HG02870 (cell line): ENCODE measurements around the gene RBM8A.

ENCODE experiments used
- ATAC-seq: cut with Tn5 transposase; IDR thresholded peaks from one replicate; pipeline ENCODE4 v1.9.1; 2021; ENCODE audit warnings: mild to moderate bottlenecking, moderate library complexity; ENCODE audit not compliant: unreplicated experiment

The RBM8A gene

DNA sequence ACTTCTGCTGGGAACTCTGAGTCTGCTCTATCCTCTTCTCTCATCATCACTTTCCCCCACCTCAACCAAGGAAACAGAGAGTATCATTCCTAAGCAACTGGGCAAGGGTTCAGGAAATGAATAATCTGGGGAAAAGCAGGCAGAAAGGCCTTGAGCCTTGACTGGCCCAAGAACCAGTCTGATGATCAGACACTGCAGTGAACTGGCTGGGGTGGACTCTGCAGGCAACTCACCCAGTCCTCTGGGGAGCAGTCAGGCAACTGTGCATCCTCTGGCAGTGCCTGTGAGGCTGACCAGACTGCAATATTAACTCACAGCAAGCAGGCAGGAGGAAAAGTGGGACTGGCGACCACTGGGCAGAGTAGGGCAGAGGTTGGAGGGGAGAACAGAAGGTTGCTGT, 42.6 kb downstream of the RBM8A start:
- ATAC-seq: no peak

DNA sequence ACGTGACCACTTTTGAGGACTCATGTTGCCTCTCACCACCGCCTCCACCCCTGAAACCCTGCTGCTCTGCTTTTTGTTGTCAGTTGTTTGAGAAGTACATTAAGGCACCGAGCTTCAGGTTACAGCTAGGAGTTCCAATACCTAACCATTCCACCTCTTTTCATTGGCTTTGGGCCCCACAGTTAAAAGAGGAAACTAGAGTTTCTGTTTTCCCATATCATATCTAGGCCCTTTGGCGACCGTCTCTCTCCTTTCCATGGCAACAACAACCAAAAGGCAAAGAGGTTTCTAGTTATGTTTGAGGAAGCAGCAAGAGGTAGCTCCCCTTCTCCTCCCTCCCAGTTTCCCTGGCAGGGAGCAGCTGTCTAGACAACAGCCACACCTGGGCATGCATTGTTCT, 47.5 kb downstream of the RBM8A start:
- ATAC-seq: no peak

DNA sequence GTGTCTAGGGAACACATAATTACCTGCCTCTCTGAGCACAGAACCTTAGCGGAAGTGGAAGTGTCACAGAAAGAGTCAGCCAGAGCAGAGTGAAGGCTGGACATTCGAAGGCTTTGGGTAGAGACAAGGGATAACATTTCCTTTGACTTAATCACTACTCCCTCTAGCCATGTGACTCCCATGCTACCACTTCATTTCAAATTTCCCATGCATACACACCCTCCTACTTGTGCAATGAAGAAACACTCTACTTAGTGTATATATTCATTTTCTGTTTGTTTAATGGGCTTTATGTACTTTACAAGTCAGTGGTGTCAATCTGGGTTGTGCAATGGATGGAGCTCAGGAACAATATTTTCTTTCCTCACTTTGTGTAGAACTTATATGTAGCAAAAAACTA, 48.6 kb downstream of the RBM8A start:
- no peak for ATAC-seq

DNA sequence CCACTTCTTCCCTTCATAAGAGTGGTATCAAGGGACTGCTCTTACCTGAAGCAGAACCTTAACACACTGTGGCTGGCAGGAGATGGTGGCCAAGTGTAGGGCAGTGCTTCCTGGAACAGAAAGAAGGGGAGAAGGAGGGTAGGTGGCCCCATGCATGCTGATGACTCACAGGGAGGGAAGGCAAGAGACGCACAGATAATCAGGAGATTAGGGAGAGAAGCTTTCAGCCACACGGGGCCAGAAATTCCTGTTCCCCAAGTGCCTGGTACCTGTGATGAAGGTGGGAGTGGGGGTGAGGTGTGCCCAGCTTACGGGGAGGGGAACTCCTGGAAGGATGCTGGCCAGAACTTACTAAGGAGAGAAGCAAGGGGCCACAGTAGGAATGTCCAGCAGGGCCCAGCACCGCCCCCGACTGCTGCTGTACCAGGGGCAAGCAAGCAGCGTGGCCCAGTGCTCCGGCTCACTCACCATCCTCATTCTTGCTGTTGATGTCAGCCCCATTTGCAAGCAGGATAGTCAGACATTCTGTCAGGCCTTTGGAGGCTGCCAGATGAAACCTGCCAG, 49.3 kb downstream of the RBM8A start:
- ATAC-seq: no peak

DNA sequence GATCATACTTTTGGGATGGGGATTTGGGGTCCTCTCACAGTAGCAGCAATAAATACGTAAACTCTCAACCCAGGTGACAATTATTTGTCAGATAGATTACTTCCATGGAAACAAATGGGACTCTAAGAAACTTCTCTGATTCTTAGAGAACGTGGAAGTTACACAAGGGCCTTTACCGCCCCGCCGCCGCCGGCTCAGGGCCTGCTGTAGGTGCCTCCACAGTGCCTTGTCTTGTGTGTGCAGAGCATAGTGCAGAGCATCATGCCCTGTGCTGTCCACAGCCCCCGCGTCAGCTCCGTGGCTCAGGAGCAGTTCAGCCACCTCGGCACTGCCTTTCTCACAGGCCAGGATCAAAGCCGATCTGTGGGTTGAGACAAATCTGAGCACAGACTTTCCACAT, 52.6 kb downstream of the RBM8A start:
- ATAC-seq: no peak

DNA sequence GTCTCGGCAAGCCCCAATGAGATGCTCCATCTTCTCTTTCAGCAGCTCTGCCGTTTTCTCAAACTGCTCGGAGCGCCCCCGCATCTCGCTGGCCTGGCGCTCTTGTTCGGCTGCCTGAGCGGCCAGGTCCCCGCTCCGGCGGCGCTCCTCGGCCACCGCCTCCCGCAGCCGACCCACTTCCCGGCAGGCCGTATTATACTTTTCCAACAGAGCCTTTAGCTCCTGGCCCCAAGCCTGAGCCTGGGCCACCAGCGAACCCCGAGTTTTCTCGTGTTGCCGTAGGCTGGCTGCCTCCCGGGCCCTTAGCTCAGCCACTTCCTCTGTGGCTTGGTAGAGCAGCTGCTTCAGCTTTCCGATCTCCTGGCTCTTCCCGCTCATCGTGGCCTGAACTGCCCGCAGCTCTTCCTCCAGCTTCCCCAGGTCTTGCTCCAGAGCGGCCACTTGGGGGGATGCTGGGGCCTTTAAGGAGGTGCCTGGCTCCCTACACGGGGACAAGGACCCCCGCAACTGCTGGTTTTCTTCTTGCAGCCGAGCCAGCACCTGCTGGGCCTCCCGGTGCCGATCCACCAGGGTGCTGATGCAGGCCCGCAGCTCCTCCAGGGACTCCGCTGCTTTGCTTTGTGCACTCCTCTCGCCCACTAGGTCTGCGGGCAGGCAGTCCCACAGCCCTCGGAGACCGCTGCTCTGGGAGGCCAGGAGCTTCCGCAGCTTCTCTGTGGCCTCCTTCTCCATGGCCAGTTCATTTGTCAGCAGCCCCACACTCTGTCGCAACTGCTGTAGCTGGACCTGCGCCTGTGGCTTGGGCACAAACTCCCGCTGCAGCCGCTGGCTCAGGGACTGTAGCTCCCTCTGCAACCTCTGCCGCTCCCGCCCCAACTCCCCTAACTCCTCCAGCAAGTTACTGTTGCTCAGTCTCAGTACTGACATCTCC, 55.0 kb downstream of the RBM8A start:
- no peak for ATAC-seq
